Measurements from ENCODE around the gene WNT3. TPM values are rescaled to one million over a fixed set of nuclear protein-coding genes. Genes with fewer than 3 reads are reported as not detected.

Gene WNT3
- total RNA-seq, 1 donor from 2014 or later: not detected

GRCh38 chr17:46787478-46787877 lies 31.0 kb downstream of the WNT3 start:
- intact Hi-C loops (cut with DNase I): no loop called here
- DNase-seq (ENCODE audit: low spot score in 2 of 2): no peak
- no peaks in the 10 kb centered on the region for H3K4me1 ChIP-seq
- TF ChIP-seq, protein P1, sequence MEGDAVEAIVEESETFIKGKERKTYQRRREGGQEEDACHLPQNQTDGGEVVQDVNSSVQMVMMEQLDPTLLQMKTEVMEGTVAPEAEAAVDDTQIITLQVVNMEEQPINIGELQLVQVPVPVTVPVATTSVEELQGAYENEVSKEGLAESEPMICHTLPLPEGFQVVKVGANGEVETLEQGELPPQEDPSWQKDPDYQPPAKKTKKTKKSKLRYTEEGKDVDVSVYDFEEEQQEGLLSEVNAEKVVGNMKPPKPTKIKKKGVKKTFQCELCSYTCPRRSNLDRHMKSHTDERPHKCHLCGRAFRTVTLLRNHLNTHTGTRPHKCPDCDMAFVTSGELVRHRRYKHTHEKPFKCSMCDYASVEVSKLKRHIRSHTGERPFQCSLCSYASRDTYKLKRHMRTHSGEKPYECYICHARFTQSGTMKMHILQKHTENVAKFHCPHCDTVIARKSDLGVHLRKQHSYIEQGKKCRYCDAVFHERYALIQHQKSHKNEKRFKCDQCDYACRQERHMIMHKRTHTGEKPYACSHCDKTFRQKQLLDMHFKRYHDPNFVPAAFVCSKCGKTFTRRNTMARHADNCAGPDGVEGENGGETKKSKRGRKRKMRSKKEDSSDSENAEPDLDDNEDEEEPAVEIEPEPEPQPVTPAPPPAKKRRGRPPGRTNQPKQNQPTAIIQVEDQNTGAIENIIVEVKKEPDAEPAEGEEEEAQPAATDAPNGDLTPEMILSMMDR (IDR thresholded peaks at IDR 0.05): no peak
- H3K4me3 ChIP-seq: no peak overlapping the region
- no peaks in the 10 kb centered on the region for H3K36me3 ChIP-seq
- H3K27ac ChIP-seq: no peak overlapping the region
- peaks cover 0 to 4% of the 10 kb centered on the region in 2 donors for H3K9me3 ChIP-seq
- H3K27me3 ChIP-seq: no peaks in the 10 kb centered on the region

DNA sequence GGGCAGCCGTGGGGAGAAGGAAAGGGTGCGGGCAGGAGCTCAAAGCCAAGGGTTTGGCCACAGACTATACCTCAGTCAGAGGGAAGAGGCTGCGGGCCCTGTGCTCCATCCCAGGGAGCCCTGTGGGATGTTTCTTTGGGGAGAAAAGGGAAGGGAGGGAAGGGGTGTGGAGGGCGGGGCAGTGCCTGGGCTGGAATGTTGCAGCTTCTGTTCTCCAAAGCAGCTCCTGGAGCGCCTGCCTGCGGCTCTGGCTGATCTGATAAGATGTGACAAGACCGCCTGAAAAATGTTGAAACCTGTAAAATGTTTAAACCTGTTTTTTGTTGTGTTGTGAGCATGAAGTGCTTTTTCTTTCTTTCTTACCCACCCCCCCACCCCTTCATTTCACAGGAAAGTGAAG lies 32.8 kb downstream of the WNT3 start:
- DNase-seq (ENCODE audit: low spot score in 2 of 2): no peak
- no peaks in the 10 kb centered on the region for H3K36me3 ChIP-seq

GRCh38 chr17:46783031-46783593 lies 35.4 kb downstream of the WNT3 start:
- H3K36me3 ChIP-seq: no peaks in the 10 kb centered on the region
- H3K4me1 ChIP-seq: no peaks in the 10 kb centered on the region
- H3K27ac ChIP-seq: no peak overlapping the region
- H3K4me3 ChIP-seq: no peak overlapping the region
- DNase-seq (ENCODE audit: low spot score in 2 of 2): no peak
- H3K27me3 ChIP-seq: no peaks in the 10 kb centered on the region
- intact Hi-C loops (cut with DNase I): no loop called here
- TF ChIP-seq, protein P1 (IDR thresholded peaks at IDR 0.05): no peak
- H3K9me3 ChIP-seq: no peaks in the 10 kb centered on the region

More for the DNA sequence above, 32.8 kb downstream of the WNT3 start:
- peaks cover 0 to 4% of the 10 kb centered on the region in 2 donors for H3K9me3 ChIP-seq
- intact Hi-C loops (cut with DNase I): no loop called here
- no peak overlapping the region for H3K4me3 ChIP-seq
- TF ChIP-seq, protein P1 (IDR thresholded peaks at IDR 0.05): no peak
- no peaks in the 10 kb centered on the region for H3K4me1 ChIP-seq
- H3K27me3 ChIP-seq: no peaks in the 10 kb centered on the region
- H3K27ac ChIP-seq: no peak overlapping the region

GRCh38 chr17:46782250-46782953 lies 36.1 kb downstream of the WNT3 start:
- Histone ChIP-seq H3K27me3 (no peaks in the 10 kb centered on the region), H3K4me3 (no peak overlapping the region), H3K36me3 (no peaks in the 10 kb centered on the region), H3K27ac (no peak overlapping the region), H3K4me1 (no peaks in the 10 kb centered on the region), H3K9me3 (no peaks in the 10 kb centered on the region)
- DNase-seq (ENCODE audit: low spot score in 2 of 2): no peak
- intact Hi-C loops (cut with DNase I): no loop called here
- TF ChIP-seq, protein P1 (IDR thresholded peaks at IDR 0.05): peak in 2 of 3 experiments; percentile 5 to 14

DNA sequence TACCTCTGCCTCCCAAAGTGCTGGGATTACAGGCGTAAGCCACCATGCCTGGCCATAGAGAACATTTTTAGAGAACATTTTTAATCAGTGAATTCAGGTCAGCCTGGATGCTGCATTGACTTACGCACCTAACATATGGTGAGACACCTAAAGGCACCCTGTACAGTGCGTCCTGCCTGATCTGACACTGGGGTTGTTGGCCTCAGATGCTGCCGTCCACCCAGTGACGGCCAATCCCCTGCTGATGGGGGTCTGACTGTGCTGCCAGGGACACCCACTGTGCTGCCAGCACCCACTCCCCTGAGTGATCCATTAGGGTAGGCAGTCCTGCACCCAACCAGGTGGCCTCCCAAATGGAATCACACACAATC lies 38.5 kb downstream of the WNT3 start:
- Histone ChIP-seq H3K9me3 (no peaks in the 10 kb centered on the region), H3K4me3 (no peak overlapping the region), H3K27me3 (no peaks in the 10 kb centered on the region), H3K36me3 (no peaks in the 10 kb centered on the region), H3K27ac (no peak overlapping the region), H3K4me1 (no peaks in the 10 kb centered on the region)
- intact Hi-C loops (cut with DNase I): no loop called here
- TF ChIP-seq, protein P1 (IDR thresholded peaks at IDR 0.05): no peak
- DNase-seq (ENCODE audit: low spot score in 2 of 2): no peak

All from ascending aorta (tissue), 2 donors.